Adipocyte (in vitro differentiated cells): ENCODE data around the gene EXOSC7.
"Not testable (repeated sequence)": the region's sequence is repeated elsewhere in the genome, so short reads cannot be mapped to it uniquely, and the experiment has no call there.

ENCODE experiments used
- DNase-seq: peaks from one replicate; pipeline ENCODE4 v3.0.0-alpha.2; 2015; ENCODE audit warnings: low read depth
- H3K27me3 ChIP-seq: replicated peaks from 2 replicates; pipeline ENCODE4 v1.7.0; 2013; ENCODE audit warnings: mild to moderate bottlenecking, low read length, moderate library complexity; ENCODE audit not compliant: control insufficient read depth, insufficient read depth
- H3K36me3 ChIP-seq: 2 replicates; pipeline ENCODE4 v1.7.0; 2013; ENCODE audit warnings: low read length, mild to moderate bottlenecking, moderate library complexity; ENCODE audit not compliant: control insufficient read depth, insufficient read depth, severe bottlenecking
- H3K4me1 ChIP-seq: 2 replicates; pipeline ENCODE4 v1.7.0; 2013; ENCODE audit warnings: mild to moderate bottlenecking, low read length, moderate library complexity; ENCODE audit not compliant: control insufficient read depth, insufficient read depth
- H3K4me3 ChIP-seq: 2 replicates; pipeline ENCODE4 v1.7.0; 2013; ENCODE audit warnings: mild to moderate bottlenecking, low read length, moderate library complexity
- H3K9ac ChIP-seq: 2 replicates; pipeline ENCODE4 v1.7.0; 2013; ENCODE audit warnings: mild to moderate bottlenecking, low read length, moderate library complexity
- H3K9me3 ChIP-seq: 2 replicates; pipeline ENCODE4 v1.7.0; 2013; ENCODE audit warnings: mild to moderate bottlenecking, low read length, moderate library complexity; ENCODE audit not compliant: control insufficient read depth

Gene EXOSC7

GRCh38 chr3:44948239-44948638, 27.8 kb upstream of the EXOSC7 start:
- Histone ChIP-seq H3K4me3 (no peak overlapping the region), H3K27me3 (no peaks in the 10 kb centered on the region), H3K36me3 (peaks cover 20% of the 10 kb centered on the region), H3K4me1 (no peaks in the 10 kb centered on the region), H3K9ac (no peak overlapping the region), H3K9me3 (no peaks in the 10 kb centered on the region)
- DNase-seq = no peak

GRCh38 chr3:44949770-44950169, 26.3 kb upstream of the EXOSC7 start:
- not testable (repeated sequence) for H3K4me1 ChIP-seq, H3K9me3 ChIP-seq, H3K27me3 ChIP-seq, H3K9ac ChIP-seq, H3K4me3 ChIP-seq, DNase-seq
- peaks cover 12% of the 10 kb centered on the region for H3K36me3 ChIP-seq

GRCh38 chr3:44950275-44950734, 25.7 kb upstream of the EXOSC7 start:
- Histone ChIP-seq H3K4me1 (peaks cover 12% of the 10 kb centered on the region), H3K4me3 (no peak overlapping the region), H3K9me3 (no peaks in the 10 kb centered on the region), H3K27me3 (no peaks in the 10 kb centered on the region), H3K36me3 (peaks cover 10% of the 10 kb centered on the region), H3K9ac (no peak overlapping the region)
- DNase-seq = no peak

GRCh38 chr3:44952689-44953088, 23.4 kb upstream of the EXOSC7 start:
- Histone ChIP-seq H3K4me3 (no peak overlapping the region), H3K9me3 (no peaks in the 10 kb centered on the region), H3K4me1 (peaks cover 12% of the 10 kb centered on the region), H3K27me3 (no peaks in the 10 kb centered on the region), H3K9ac (no peak overlapping the region), H3K36me3 (peaks cover 7% of the 10 kb centered on the region)
- no peak for DNase-seq

- Histone ChIP-seq H3K4me3 (no peak overlapping the region), H3K9me3 (no peaks in the 10 kb centered on the region), H3K9ac (no peak overlapping the region), H3K4me1 (peaks cover 12% of the 10 kb centered on the region), H3K27me3 (no peaks in the 10 kb centered on the region), H3K36me3 (peaks cover 23% of the 10 kb centered on the region)
- DNase-seq = no peak
Observed at GRCh38 chr3:44954304-44954703, 21.7 kb upstream of the EXOSC7 start.

GRCh38 chr3:44954962-44955361, 21.1 kb upstream of the EXOSC7 start:
- no peak for DNase-seq
- Histone ChIP-seq H3K9me3 (no peaks in the 10 kb centered on the region), H3K36me3 (peaks cover 23% of the 10 kb centered on the region), H3K9ac (no peak overlapping the region), H3K4me3 (no peak overlapping the region), H3K4me1 (peaks cover 14% of the 10 kb centered on the region), H3K27me3 (no peaks in the 10 kb centered on the region)

- H3K36me3 ChIP-seq = peaks cover 23% of the 10 kb centered on the region
- no peaks in the 10 kb centered on the region for H3K9me3 ChIP-seq
- no peak overlapping the region for H3K4me3 ChIP-seq
- H3K27me3 ChIP-seq = no peaks in the 10 kb centered on the region
- no peak for DNase-seq
- no peak overlapping the region for H3K9ac ChIP-seq
- H3K4me1 ChIP-seq = peaks cover 24% of the 10 kb centered on the region
Observed at GRCh38 chr3:44955917-44956316, 20.1 kb upstream of the EXOSC7 start.

GRCh38 chr3:44957986-44958385, 18.1 kb upstream of the EXOSC7 start:
- Histone ChIP-seq H3K9me3 (no peaks in the 10 kb centered on the region), H3K36me3 (peaks cover 23% of the 10 kb centered on the region), H3K4me3 (no peak overlapping the region), H3K27me3 (no peaks in the 10 kb centered on the region), H3K4me1 (peaks cover 24% of the 10 kb centered on the region), H3K9ac (no peak overlapping the region)
- no peak for DNase-seq

- H3K4me1 ChIP-seq = peaks cover 25% of the 10 kb centered on the region
- H3K4me3 ChIP-seq = no peak overlapping the region
- H3K36me3 ChIP-seq = peaks cover 23% of the 10 kb centered on the region
- no peaks in the 10 kb centered on the region for H3K9me3 ChIP-seq
- no peak for DNase-seq
- H3K27me3 ChIP-seq = no peaks in the 10 kb centered on the region
- no peak overlapping the region for H3K9ac ChIP-seq
Observed at GRCh38 chr3:44958386-44958785, 17.7 kb upstream of the EXOSC7 start.

GRCh38 chr3:44960387-44961026, 15.5 kb upstream of the EXOSC7 start:
- no peaks in the 10 kb centered on the region for H3K9me3 ChIP-seq
- DNase-seq = no peak
- peaks cover 19% of the 10 kb centered on the region for H3K4me1 ChIP-seq
- H3K36me3 ChIP-seq = peaks cover 23% of the 10 kb centered on the region
- H3K27me3 ChIP-seq = no peaks in the 10 kb centered on the region
- H3K4me3 ChIP-seq = no peak overlapping the region
- H3K9ac ChIP-seq = no peak overlapping the region

GRCh38 chr3:44961888-44962287, 14.2 kb upstream of the EXOSC7 start:
- H3K36me3 ChIP-seq = peaks cover 22% of the 10 kb centered on the region
- no peak for DNase-seq
- no peaks in the 10 kb centered on the region for H3K9me3 ChIP-seq
- no peak overlapping the region for H3K9ac ChIP-seq
- no peaks in the 10 kb centered on the region for H3K27me3 ChIP-seq
- H3K4me1 ChIP-seq = peaks cover 19% of the 10 kb centered on the region
- no peak overlapping the region for H3K4me3 ChIP-seq
